ENCODE data around the gene ZNF740.
"Not testable (repeated sequence)": the region's sequence is repeated elsewhere in the genome, so short reads cannot be mapped to it uniquely, and the experiment has no call there.

Gene ZNF740

GRCh38 chr12:53194973-53195372, 14.5 kb downstream of the ZNF740 start:
- no peak for DNase-seq (ENCODE audit: low read depth, low spot score)

- DNase-seq (ENCODE audit: low read depth, low spot score) = no peak
Observed at GRCh38 chr12:53195516-53196420, 15.2 kb downstream of the ZNF740 start.

- DNase-seq (ENCODE audit: low read depth, low spot score) = no peak
Observed at GRCh38 chr12:53196486-53196885, 16.0 kb downstream of the ZNF740 start.

GRCh38 chr12:53197011-53197640, 16.6 kb downstream of the ZNF740 start:
- DNase-seq (ENCODE audit: low read depth, low spot score) = no peak

GRCh38 chr12:53198486-53199110, 18.1 kb downstream of the ZNF740 start:
- no peak for DNase-seq (ENCODE audit: low read depth, low spot score)

- DNase-seq (ENCODE audit: low read depth, low spot score) = no peak
Observed at GRCh38 chr12:53199700-53200099, 19.2 kb downstream of the ZNF740 start.

GRCh38 chr12:53200107-53200457, 19.6 kb downstream of the ZNF740 start:
- DNase-seq (ENCODE audit: low read depth, low spot score) = no peak

- DNase-seq (ENCODE audit: low read depth, low spot score) = no peak
Observed at GRCh38 chr12:53200458-53201176, 20.1 kb downstream of the ZNF740 start.

- no peak for DNase-seq (ENCODE audit: low read depth, low spot score)
Observed at GRCh38 chr12:53201177-53201541, 20.6 kb downstream of the ZNF740 start.

GRCh38 chr12:53201639-53202038, 21.1 kb downstream of the ZNF740 start:
- no peak for DNase-seq (ENCODE audit: low read depth, low spot score)

GRCh38 chr12:53202316-53202715, 21.8 kb downstream of the ZNF740 start:
- DNase-seq (ENCODE audit: low read depth, low spot score) = not testable (repeated sequence)

GRCh38 chr12:53204351-53204750, 23.8 kb downstream of the ZNF740 start:
- no peak for DNase-seq (ENCODE audit: low read depth, low spot score)

- peak; percentile 18 for DNase-seq (ENCODE audit: low read depth, low spot score)
Observed at GRCh38 chr12:53205747-53206419, 25.4 kb downstream of the ZNF740 start.

- DNase-seq (ENCODE audit: low read depth, low spot score) = peak; percentile 44
Observed at GRCh38 chr12:53207042-53207441, 26.5 kb downstream of the ZNF740 start, which contains the start of gene ITGB7. TSS of gene ITGB7 (minus strand) at chr12:53207251. CDS start at chr12:53200443, 6,808 bp downstream.

- DNase-seq (ENCODE audit: low read depth, low spot score) = no peak
Observed at GRCh38 chr12:53208435-53208834, 27.9 kb downstream of the ZNF740 start.

GRCh38 chr12:53208877-53209463, 28.4 kb downstream of the ZNF740 start:
- DNase-seq (ENCODE audit: low read depth, low spot score) = no peak

- no peak for DNase-seq (ENCODE audit: low read depth, low spot score)
Observed at GRCh38 chr12:53210843-53211242, 30.3 kb downstream of the ZNF740 start.

GRCh38 chr12:53211476-53212381, 31.2 kb downstream of the ZNF740 start:
- DNase-seq (ENCODE audit: low read depth, low spot score) = no peak

GRCh38 chr12:53212931-53213330, 32.4 kb downstream of the ZNF740 start:
- no peak for DNase-seq (ENCODE audit: low read depth, low spot score)

GRCh38 chr12:53213348-53213747, 32.8 kb downstream of the ZNF740 start:
- DNase-seq (ENCODE audit: low read depth, low spot score) = peak; percentile 65

All from activated CD4-positive, CD25-positive, alpha-beta regulatory T cell treated with anti-CD3 and anti-CD28 coated beads, Interleukin-2, amount 50 U/mL, for 16 hours (primary cell).